Ishikawa (cell line): ENCODE results near the gene PNPLA7.

ENCODE experiments used
- CEBPB ChIP-seq: IDR thresholded peaks from 2 replicates; pipeline ENCODE4 v1.6.1; 2012
- CREB1 ChIP-seq: IDR thresholded peaks from 2 replicates; pipeline ENCODE4 v1.6.1; 2012; ENCODE audit warnings: low read depth
- EGR1 ChIP-seq: IDR thresholded peaks from 2 replicates; pipeline ENCODE4 v1.6.1; 2012
- EP300 ChIP-seq: IDR thresholded peaks from 2 replicates; pipeline ENCODE4 v1.6.1; 2012; ENCODE audit warnings: borderline replicate concordance
- FOXM1 ChIP-seq: IDR thresholded peaks from 2 replicates; pipeline ENCODE4 v1.6.1; 2012; ENCODE audit warnings: low read depth, borderline replicate concordance
- MAX ChIP-seq: IDR thresholded peaks from 2 replicates; pipeline ENCODE4 v1.6.1; 2012
- NFIC ChIP-seq: IDR thresholded peaks from 2 replicates; pipeline ENCODE4 v1.6.1; 2012
- RAD21 ChIP-seq: IDR thresholded peaks from 2 replicates; pipeline ENCODE4 v1.6.1; 2012; ENCODE audit warnings: low read depth
- TAF1 ChIP-seq: IDR thresholded peaks from 2 replicates; pipeline ENCODE4 v1.6.1; 2012; ENCODE audit warnings: low read depth, mild to moderate bottlenecking
- TCF12 ChIP-seq: IDR thresholded peaks from 2 replicates; pipeline ENCODE4 v1.6.1; 2012; ENCODE audit warnings: low read depth
- TEAD4 ChIP-seq: IDR thresholded peaks from 2 replicates; pipeline ENCODE4 v1.6.1; 2012
- YY1 ChIP-seq: IDR thresholded peaks from 2 replicates; pipeline ENCODE4 v1.6.1; 2012; ENCODE audit warnings: low read depth
- ZBTB7A ChIP-seq: IDR thresholded peaks from 2 replicates; pipeline ENCODE4 v1.6.1; 2012; ENCODE audit warnings: low read depth
- TF ChIP-seq, protein P1 (sequence below): IDR thresholded peaks from 2 replicates; pipeline ENCODE4 v1.6.1; 2012; ENCODE audit warnings: low read depth, mild to moderate bottlenecking
- TF ChIP-seq, protein P2 (sequence below): IDR thresholded peaks from 2 replicates; pipeline ENCODE4 v1.6.1; 2012

PNPLA7 gene

GRCh38 chr9:137478613-137478961 lies 71.6 kb downstream of the PNPLA7 start:
- TF ChIP-seq RAD21 (no peak), NFIC (no peak), ZBTB7A (no peak)

GRCh38 chr9:137477778-137478612 lies 72.2 kb downstream of the PNPLA7 start:
- TF ChIP-seq RAD21 = no peak
- TF ChIP-seq, protein P1, sequence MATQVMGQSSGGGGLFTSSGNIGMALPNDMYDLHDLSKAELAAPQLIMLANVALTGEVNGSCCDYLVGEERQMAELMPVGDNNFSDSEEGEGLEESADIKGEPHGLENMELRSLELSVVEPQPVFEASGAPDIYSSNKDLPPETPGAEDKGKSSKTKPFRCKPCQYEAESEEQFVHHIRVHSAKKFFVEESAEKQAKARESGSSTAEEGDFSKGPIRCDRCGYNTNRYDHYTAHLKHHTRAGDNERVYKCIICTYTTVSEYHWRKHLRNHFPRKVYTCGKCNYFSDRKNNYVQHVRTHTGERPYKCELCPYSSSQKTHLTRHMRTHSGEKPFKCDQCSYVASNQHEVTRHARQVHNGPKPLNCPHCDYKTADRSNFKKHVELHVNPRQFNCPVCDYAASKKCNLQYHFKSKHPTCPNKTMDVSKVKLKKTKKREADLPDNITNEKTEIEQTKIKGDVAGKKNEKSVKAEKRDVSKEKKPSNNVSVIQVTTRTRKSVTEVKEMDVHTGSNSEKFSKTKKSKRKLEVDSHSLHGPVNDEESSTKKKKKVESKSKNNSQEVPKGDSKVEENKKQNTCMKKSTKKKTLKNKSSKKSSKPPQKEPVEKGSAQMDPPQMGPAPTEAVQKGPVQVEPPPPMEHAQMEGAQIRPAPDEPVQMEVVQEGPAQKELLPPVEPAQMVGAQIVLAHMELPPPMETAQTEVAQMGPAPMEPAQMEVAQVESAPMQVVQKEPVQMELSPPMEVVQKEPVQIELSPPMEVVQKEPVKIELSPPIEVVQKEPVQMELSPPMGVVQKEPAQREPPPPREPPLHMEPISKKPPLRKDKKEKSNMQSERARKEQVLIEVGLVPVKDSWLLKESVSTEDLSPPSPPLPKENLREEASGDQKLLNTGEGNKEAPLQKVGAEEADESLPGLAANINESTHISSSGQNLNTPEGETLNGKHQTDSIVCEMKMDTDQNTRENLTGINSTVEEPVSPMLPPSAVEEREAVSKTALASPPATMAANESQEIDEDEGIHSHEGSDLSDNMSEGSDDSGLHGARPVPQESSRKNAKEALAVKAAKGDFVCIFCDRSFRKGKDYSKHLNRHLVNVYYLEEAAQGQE = no peak
- no peak for TF ChIP-seq EGR1
- TF ChIP-seq YY1 = no peak
- TF ChIP-seq NFIC = no peak
- no peak for TF ChIP-seq EP300
- TF ChIP-seq CEBPB = no peak
- TF ChIP-seq FOXM1 = no peak
- no peak for TF ChIP-seq CREB1
- TF ChIP-seq TEAD4 = no peak
- TF ChIP-seq MAX = no peak
- no peak for TF ChIP-seq TCF12
- no peak for TF ChIP-seq TAF1
- no peak for TF ChIP-seq ZBTB7A
- TF ChIP-seq, protein P2, sequence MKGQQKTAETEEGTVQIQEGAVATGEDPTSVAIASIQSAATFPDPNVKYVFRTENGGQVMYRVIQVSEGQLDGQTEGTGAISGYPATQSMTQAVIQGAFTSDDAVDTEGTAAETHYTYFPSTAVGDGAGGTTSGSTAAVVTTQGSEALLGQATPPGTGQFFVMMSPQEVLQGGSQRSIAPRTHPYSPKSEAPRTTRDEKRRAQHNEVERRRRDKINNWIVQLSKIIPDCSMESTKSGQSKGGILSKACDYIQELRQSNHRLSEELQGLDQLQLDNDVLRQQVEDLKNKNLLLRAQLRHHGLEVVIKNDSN = no peak

- no peak for TF ChIP-seq MAX
- no peak for TF ChIP-seq ZBTB7A
- no peak for TF ChIP-seq NFIC
- no peak for TF ChIP-seq EGR1
- no peak for TF ChIP-seq RAD21
- TF ChIP-seq CREB1 = no peak
- TF ChIP-seq TAF1 = no peak
- TF ChIP-seq, protein P2 = no peak
- no peak for TF ChIP-seq CEBPB
- no peak for TF ChIP-seq TEAD4
- no peak for TF ChIP-seq EP300
- no peak for TF ChIP-seq YY1
- TF ChIP-seq, protein P1 = no peak
- no peak for TF ChIP-seq TCF12
- no peak for TF ChIP-seq FOXM1
Observed at GRCh38 chr9:137476856-137477255, 73.3 kb downstream of the PNPLA7 start.

GRCh38 chr9:137475666-137476065 lies 74.5 kb downstream of the PNPLA7 start:
- TF ChIP-seq CEBPB (no peak), EP300 (no peak), NFIC (no peak)
- TF ChIP-seq, protein P2 = no peak

GRCh38 chr9:137474271-137474670 lies 75.9 kb downstream of the PNPLA7 start:
- TF ChIP-seq NFIC (no peak), MAX (no peak), TCF12 (no peak), FOXM1 (no peak), ZBTB7A (no peak), RAD21 (no peak), EGR1 (no peak), YY1 (no peak), CEBPB (no peak), TAF1 (no peak), EP300 (no peak), CREB1 (no peak), TEAD4 (no peak)
- TF ChIP-seq, protein P1 = no peak
- TF ChIP-seq, protein P2 = no peak
